Adrenal gland (tissue), 12 donors: Measurements from ENCODE around the gene TGFB2. TPM values are rescaled to one million over a fixed set of nuclear protein-coding genes. Genes with fewer than 3 reads are reported as not detected.
A peak's percentile ranks its signal among the peaks of the same experiment; 100 is the strongest.

Experiments used
- DNase-seq, 7 donors: peaks; one replicate each; pipeline ENCODE4 v3.0.0-alpha.2; 2019 to 2020
- H3K27ac ChIP-seq, 5 donors: fragments of 200-600 bp; sonication (generic) in 4 of 5; 1 replicate in 3 of 5; 2 replicates in 2 of 5; pipeline versions ENCODE4 v1.5.1 to v1.8.0; 2016 to 2020; ENCODE audit warnings: mild to moderate bottlenecking in 1 of 5
- H3K27me3 ChIP-seq: fragments of 200-600 bp; 2 replicates; pipeline ENCODE4 v1.8.0; 2021
- H3K36me3 ChIP-seq, 2 donors: fragments of 200-600 bp; replicated peaks in 1 of 2; 1 replicate in 1 of 2; 2 replicates in 1 of 2; pipeline versions ENCODE4 v1.5.1 to v1.8.0; 2018 to 2022
- H3K4me1 ChIP-seq, 2 donors: fragments of 200-600 bp; replicated peaks in 1 of 2; 1 replicate in 1 of 2; 2 replicates in 1 of 2; pipeline versions ENCODE4 v1.5.1 to v1.8.0; 2018 to 2021
- H3K4me3 ChIP-seq, 4 donors: fragments of 200-600 bp; sonication (generic) in 3 of 4; one replicate each; pipeline ENCODE4 v1.5.1; 2016 to 2018
- H3K9me3 ChIP-seq, 3 donors: fragments of 200-600 bp; sonication (generic) in 1 of 3; replicated peaks in 1 of 3; 1 replicate in 2 of 3; 2 replicates in 1 of 3; pipeline versions ENCODE4 v1.5.1 to v1.8.0; 2016 to 2021
- POLR2A ChIP-seq, 2 donors: fragments of 450-650 bp; IDR thresholded peaks; one replicate each; pipeline ENCODE4 v1.6.1; 2017; ENCODE audit warnings: antibody characterized with exemption in 2 of 2, mild to moderate bottlenecking in 2 of 2, moderate library complexity in 1 of 2
- WGBS, 4 donors: extraction: QIAGEN DNeasy Blood & Tissue Kit in 2 of 4; methylation state at CpG; one replicate each; pipeline versions ENCODE4 v1.1.5 to v1.1.7; 2013 to 2017; 5-methylcytosine and 5-hydroxymethylcytosine counted together
- intact Hi-C, 2 donors: fragments of 100-400 bp; cut with DNase I; formaldehyde crosslinking; loops; one replicate each; pipeline versions ENCODE4 v1.14.1 to v1.15.0; 2022 to 2023
- polyA plus RNA-seq, 3 donors: library from polyadenylated mRNA; stranded (reverse); fragments of 200-250 nt in 2 of 3; fragments of 350-450 nt in 1 of 3; fragmentation: Illumina TruSeq in 1 of 3; extraction: RNeasy Lipid Tissue Mini Kit (QIAGEN cat#74804) in 1 of 3; gene quantifications; one replicate each; pipeline ENCODE4 v1.2.3, GENCODE V29; 2013 to 2014
- total RNA-seq, 9 donors: library from RNA; depleted of rRNA in 4 of 9; stranded (reverse); fragments of >200 nt in 4 of 9; fragments of 120-200 nt in 1 of 9; fragmentation: NEBNext Ultra II Directional in 1 of 9; extraction: Animal tissue kit (Norgen Biotek cat#: 25700) in 1 of 9; gene quantifications; one replicate each; pipeline versions ENCODE4 v1.1.0 to v1.2.4, GENCODE V29; 2013 to 2023
- TF ChIP-seq, protein P1 (sequence below), 6 experiments: fragments of 450-650 bp in 4 of 6; fragments of 200-600 bp in 2 of 6; sonication (generic) in 1 of 6; IDR thresholded peaks; 1 replicate in 5 of 6; 2 replicates in 1 of 6; pipeline versions ENCODE4 v1.5.1 to v1.8.0; 2016 to 2021; ENCODE audit warnings: antibody characterized with exemption in 6 of 6, mild to moderate bottlenecking in 2 of 6, moderate library complexity in 1 of 6
- donor health status: healthy with polysubstance abuse.
- donor health status: Bipolar disorder and iron deficiency.
- donor health status: DM: yes; HTN: yes; CAD: no.
- donor health status: DM: no; HTN: no; CAD: no.
- donor health status: DM: no; HTN: no; CAD: no.
- donor health status: DM: yes; HTN: yes; CAD: no.

The TGFB2 gene
- total and polyA plus RNA-seq, 12 donors: 0.24 to 4.2 (median 1.7) TPM

DNA sequence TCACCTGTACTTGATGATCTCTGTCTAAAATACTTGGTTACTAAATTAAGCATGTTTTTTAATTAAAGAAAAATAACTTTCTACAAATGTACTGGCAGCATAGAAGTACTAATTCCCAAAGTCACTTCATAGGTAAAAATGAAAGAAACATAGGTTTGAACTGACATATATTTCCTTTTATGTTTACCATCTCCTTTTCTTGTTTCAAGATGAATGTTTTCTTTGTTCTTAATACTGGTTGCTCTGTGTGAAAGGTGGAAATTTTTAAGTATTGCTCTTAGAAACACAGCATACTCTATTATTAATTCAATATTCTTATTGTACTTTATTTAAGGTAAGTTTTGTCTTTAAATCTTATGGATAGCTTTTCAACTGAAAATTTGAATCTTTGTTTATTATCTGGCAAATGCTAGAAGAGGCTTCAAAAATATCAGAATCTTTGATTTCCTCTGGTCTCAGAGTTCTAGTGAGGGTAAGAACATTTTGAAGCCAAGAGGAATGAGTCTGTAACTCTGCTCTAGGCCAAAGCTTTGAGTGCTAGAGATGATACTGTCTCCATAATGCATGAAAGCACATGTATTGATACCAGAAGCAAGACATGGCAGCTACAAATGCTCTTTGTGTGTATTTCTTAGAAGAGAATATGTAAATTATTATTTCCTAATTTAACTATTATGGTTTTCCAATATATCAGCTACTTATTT, 41.8 kb upstream of the TGFB2 start:
- Histone ChIP-seq H3K9me3 (no peaks in the 10 kb centered on the region), H3K27me3 (no peaks in the 10 kb centered on the region), H3K4me3 (no peak overlapping the region), H3K36me3 (no peaks in the 10 kb centered on the region), H3K4me1 (peaks cover 0 to 8% of the 10 kb centered on the region in 2 donors), H3K27ac (no peak overlapping the region)
- DNase-seq: no peak
- intact Hi-C loops: no loop called here
- TF ChIP-seq, protein P1, sequence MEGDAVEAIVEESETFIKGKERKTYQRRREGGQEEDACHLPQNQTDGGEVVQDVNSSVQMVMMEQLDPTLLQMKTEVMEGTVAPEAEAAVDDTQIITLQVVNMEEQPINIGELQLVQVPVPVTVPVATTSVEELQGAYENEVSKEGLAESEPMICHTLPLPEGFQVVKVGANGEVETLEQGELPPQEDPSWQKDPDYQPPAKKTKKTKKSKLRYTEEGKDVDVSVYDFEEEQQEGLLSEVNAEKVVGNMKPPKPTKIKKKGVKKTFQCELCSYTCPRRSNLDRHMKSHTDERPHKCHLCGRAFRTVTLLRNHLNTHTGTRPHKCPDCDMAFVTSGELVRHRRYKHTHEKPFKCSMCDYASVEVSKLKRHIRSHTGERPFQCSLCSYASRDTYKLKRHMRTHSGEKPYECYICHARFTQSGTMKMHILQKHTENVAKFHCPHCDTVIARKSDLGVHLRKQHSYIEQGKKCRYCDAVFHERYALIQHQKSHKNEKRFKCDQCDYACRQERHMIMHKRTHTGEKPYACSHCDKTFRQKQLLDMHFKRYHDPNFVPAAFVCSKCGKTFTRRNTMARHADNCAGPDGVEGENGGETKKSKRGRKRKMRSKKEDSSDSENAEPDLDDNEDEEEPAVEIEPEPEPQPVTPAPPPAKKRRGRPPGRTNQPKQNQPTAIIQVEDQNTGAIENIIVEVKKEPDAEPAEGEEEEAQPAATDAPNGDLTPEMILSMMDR (IDR thresholded peaks at IDR 0.05): no peak
- TF ChIP-seq POLR2A (IDR thresholded peaks at IDR 0.05): no peak

DNA sequence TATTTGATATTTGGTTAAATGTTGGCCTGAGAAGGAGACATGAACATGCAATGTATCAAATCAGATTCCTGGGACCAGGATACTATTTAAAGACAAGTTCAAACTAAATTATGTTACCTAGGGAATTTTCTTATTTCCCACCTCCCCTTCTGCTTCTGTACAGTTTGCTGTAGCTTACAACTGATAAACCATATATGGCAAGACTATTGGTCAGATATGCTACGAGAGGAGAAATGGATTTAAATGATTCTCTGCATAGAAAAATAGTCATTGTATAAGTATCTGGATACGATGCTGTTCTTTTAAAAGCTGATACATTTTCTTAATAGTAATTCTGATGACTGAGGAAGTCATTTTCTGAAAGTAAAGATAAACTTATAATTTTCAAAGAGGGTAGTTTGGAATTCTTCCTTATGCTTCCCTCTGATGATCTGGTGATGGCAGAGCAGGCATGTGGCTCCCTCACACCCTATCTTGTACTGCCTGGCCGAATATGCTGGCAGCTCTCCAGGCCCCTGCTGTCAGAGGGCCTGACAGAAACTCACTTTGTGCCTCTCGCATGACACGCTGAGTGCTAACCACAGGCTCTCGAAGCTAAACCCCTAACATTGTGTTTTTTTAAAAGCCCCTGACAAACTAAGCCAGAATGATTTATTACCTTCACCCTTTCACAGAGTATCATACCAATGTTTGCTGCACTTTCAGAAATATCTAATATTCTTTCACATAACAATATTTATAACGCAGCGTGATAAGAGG, 40.7 kb upstream of the TGFB2 start:
- Histone ChIP-seq H3K36me3 (no peaks in the 10 kb centered on the region), H3K27me3 (no peaks in the 10 kb centered on the region), H3K9me3 (no peaks in the 10 kb centered on the region), H3K4me1 (peaks cover 0 to 4% of the 10 kb centered on the region in 2 donors), H3K4me3 (no peak overlapping the region), H3K27ac (no peak overlapping the region)
- no peak for TF ChIP-seq POLR2A (IDR thresholded peaks at IDR 0.05)
- TF ChIP-seq, protein P1 (IDR thresholded peaks at IDR 0.05): no peak
- DNase-seq: peak in 2 of 7 donors; percentile 12 to 23
- 71 to 81% (median 74%) methylated on average over 8 of the region's 8 CpGs for WGBS, 4 donors
- intact Hi-C loops: no loop called here

DNA sequence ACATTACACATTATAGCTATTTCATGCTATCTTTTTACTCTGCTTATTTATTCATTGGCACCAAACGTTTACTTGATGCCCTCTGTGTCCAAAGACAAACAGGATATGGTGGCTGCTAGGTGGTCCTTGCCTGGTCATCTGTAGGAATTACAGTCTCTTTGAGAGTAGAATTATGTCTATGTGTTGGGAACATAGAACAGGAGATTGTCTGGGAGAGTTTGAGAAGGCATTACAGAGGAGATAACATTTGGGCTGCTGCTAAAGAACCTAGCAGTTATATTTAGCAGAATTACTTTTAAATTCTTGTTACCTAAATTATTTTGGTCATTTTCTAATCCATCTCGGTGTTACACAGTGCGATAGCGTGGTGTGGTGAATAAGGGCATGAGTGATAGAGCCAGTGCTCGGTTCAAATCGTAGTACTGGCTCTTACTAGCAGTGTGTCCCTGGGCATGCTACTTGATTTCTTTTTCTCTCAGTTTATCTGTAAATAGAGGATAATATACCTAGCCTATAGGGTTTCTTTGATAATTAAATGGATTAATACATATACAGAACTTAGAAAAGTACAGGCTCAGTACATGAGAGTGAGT, 39.6 kb upstream of the TGFB2 start:
- H3K27me3 ChIP-seq: no peaks in the 10 kb centered on the region
- WGBS, 4 donors: 89 to 92% (median 91%) methylated on average over 6 of the region's 6 CpGs
- H3K36me3 ChIP-seq: no peaks in the 10 kb centered on the region

DNA sequence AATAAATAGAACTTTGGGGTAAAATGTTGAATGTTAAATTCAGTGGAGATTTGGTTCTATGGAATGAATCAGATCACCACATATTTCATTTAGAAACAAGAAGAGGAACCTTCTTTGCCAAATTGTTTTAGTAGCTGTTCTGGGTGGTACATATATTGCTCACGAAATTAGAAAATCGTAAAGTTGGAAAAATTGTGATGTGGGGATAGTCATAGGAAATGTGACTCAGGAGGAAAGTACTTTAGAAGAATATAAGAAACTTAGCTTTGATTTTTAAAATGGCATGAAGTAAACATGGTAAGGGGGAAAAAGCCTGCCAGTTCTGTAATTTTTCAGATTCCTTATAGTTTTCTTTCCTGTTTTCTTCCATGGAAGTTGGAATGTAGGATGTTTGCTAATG, 32.6 kb upstream of the TGFB2 start:
- Histone ChIP-seq H3K4me1 (no peaks in the 10 kb centered on the region), H3K9me3 (no peaks in the 10 kb centered on the region), H3K36me3 (no peaks in the 10 kb centered on the region), H3K27ac (no peak overlapping the region), H3K4me3 (no peak overlapping the region), H3K27me3 (no peaks in the 10 kb centered on the region)
- intact Hi-C loops: no loop called here
- no peak for DNase-seq
- TF ChIP-seq POLR2A (IDR thresholded peaks at IDR 0.05): no peak
- TF ChIP-seq, protein P1 (IDR thresholded peaks at IDR 0.05): no peak
- whole genome bisulfite sequencing, 4 donors: 88 to 94% (median 91%) methylated on average over 2 of the region's 2 CpGs

More for the DNA sequence above, 39.6 kb upstream of the TGFB2 start:
- no peak for TF ChIP-seq POLR2A (IDR thresholded peaks at IDR 0.05)
- TF ChIP-seq, protein P1 (IDR thresholded peaks at IDR 0.05): no peak
- intact Hi-C loops: no loop called here
- Histone ChIP-seq H3K4me3 (no peak overlapping the region), H3K4me1 (no peaks in the 10 kb centered on the region), H3K9me3 (no peaks in the 10 kb centered on the region), H3K27ac (no peak overlapping the region)
- no peak for DNase-seq
